Activated naive CD4-positive, alpha-beta T cell treated with anti-CD3 and anti-CD28 coated beads, Interleukin-2, amount 50 U/mL, for 16 hours (primary cell): ENCODE measurements around the gene SMC1A.
"Not testable (repeated sequence)": the region's sequence is repeated elsewhere in the genome, so short reads cannot be mapped to it uniquely, and the experiment has no call there.

Experiments
- DNase-seq: peaks from one replicate; pipeline ENCODE4 v3.0.0-alpha.2; 2020

The SMC1A gene

GRCh38 chrX:53421125-53421524 lies 1.3 kb downstream of the SMC1A start:
- no peak for DNase-seq

- DNase-seq, result not testable (repeated sequence)
Measured at GRCh38 chrX:53420351-53420750, 2.1 kb downstream of the SMC1A start.

GRCh38 chrX:53412446-53412845 lies 10.0 kb downstream of the SMC1A start:
- no peak for DNase-seq

GRCh38 chrX:53403535-53403934 lies 18.9 kb downstream of the SMC1A start:
- no peak for DNase-seq

GRCh38 chrX:53398216-53398615 lies 24.2 kb downstream of the SMC1A start:
- no peak for DNase-seq

GRCh38 chrX:53395605-53396298 lies 26.7 kb downstream of the SMC1A start:
- no peak for DNase-seq

GRCh38 chrX:53383376-53384076 lies 38.9 kb downstream of the SMC1A start:
- DNase-seq, result no peak

- DNase-seq, result no peak
Measured at GRCh38 chrX:53379747-53380146, 42.7 kb downstream of the SMC1A start.

GRCh38 chrX:53379008-53379710 lies 43.3 kb downstream of the SMC1A start:
- no peak for DNase-seq

- DNase-seq, result no peak
Measured at GRCh38 chrX:53377464-53377863, 45.0 kb downstream of the SMC1A start.

- no peak for DNase-seq
Measured at GRCh38 chrX:53376888-53377287, 45.6 kb downstream of the SMC1A start.

- DNase-seq, result no peak
Measured at GRCh38 chrX:53374923-53375322, 47.5 kb downstream of the SMC1A start.

GRCh38 chrX:53374222-53374820 lies 48.1 kb downstream of the SMC1A start:
- no peak for DNase-seq

- DNase-seq, result no peak
Measured at GRCh38 chrX:53373307-53373706, 49.1 kb downstream of the SMC1A start.

GRCh38 chrX:53366454-53366853 lies 56.0 kb downstream of the SMC1A start:
- not testable (repeated sequence) for DNase-seq

- no peak for DNase-seq
Measured at GRCh38 chrX:53362449-53362848, 60.0 kb downstream of the SMC1A start.

- DNase-seq, result no peak
Measured at GRCh38 chrX:53357799-53358530, 64.5 kb downstream of the SMC1A start.

GRCh38 chrX:53356186-53356585 lies 66.3 kb downstream of the SMC1A start:
- DNase-seq, result no peak

- DNase-seq, result no peak
Measured at GRCh38 chrX:53354669-53355068, 67.8 kb downstream of the SMC1A start.

- DNase-seq, result no peak
Measured at GRCh38 chrX:53347948-53348347, 74.5 kb downstream of the SMC1A start.

GRCh38 chrX:53340852-53341645 lies 81.4 kb downstream of the SMC1A start:
- DNase-seq, result no peak

GRCh38 chrX:53337101-53337500 lies 85.4 kb downstream of the SMC1A start:
- DNase-seq, result no peak
